Peyer's patch (tissue), 4 donors: ENCODE data around the gene YJEFN3.

ENCODE experiments used
- POLR2A ChIP-seq, 2 donors: fragments of 450-650 bp; IDR thresholded peaks; one replicate each; pipeline ENCODE4 v1.5.1; 2017; ENCODE audit warnings: antibody characterized with exemption in 2 of 2, mild to moderate bottlenecking in 2 of 2, moderate library complexity in 2 of 2
- TF ChIP-seq, protein P1 (sequence below), 6 experiments: fragments of 450-650 bp in 4 of 6; fragments of 200-600 bp in 2 of 6; sonication (generic) in 1 of 6; IDR thresholded peaks; one replicate each; pipeline ENCODE4 v1.5.1; 2017 to 2019; ENCODE audit warnings: antibody characterized with exemption in 6 of 6, mild to moderate bottlenecking in 3 of 6, moderate library complexity in 1 of 6

DNA sequence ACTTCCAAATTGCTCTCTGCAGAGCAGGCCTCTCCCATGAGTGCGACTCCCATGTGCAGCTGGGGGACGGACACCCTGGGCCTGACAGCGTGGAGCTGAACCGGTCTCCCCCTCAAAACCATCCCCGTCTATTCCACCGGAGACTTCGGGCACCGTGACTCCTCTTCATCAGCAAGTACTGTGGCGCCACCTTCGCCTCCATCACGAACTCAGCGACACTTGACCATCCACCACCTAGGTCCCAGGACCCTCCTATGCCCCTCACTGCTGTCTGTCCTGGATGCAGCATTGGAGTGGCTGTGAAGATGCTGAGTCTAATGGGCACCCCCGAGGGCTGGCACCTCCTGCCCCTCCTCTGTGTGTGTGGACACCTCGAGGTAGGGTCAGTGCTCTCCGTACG is 29.9 kb downstream of the YJEFN3 start:
- TF ChIP-seq, protein P1, sequence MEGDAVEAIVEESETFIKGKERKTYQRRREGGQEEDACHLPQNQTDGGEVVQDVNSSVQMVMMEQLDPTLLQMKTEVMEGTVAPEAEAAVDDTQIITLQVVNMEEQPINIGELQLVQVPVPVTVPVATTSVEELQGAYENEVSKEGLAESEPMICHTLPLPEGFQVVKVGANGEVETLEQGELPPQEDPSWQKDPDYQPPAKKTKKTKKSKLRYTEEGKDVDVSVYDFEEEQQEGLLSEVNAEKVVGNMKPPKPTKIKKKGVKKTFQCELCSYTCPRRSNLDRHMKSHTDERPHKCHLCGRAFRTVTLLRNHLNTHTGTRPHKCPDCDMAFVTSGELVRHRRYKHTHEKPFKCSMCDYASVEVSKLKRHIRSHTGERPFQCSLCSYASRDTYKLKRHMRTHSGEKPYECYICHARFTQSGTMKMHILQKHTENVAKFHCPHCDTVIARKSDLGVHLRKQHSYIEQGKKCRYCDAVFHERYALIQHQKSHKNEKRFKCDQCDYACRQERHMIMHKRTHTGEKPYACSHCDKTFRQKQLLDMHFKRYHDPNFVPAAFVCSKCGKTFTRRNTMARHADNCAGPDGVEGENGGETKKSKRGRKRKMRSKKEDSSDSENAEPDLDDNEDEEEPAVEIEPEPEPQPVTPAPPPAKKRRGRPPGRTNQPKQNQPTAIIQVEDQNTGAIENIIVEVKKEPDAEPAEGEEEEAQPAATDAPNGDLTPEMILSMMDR (IDR thresholded peaks at IDR 0.05): no peak
- no peak for TF ChIP-seq POLR2A (IDR thresholded peaks at IDR 0.05)
